Measurements from ENCODE around the gene RAB5A.
"Not testable (repeated sequence)": the region's sequence is repeated elsewhere in the genome, so short reads cannot be mapped to it uniquely, and the experiment has no call there.

Gene RAB5A

GRCh38 chr3:20022954-20023622, 76.2 kb downstream of the RAB5A start:
- no peak for TF ChIP-seq CTCF (IDR thresholded peaks at IDR 0.05; ENCODE audit: unreplicated experiment in 3 of 3)
- H3K27ac Mint-ChIP-seq, result peak overlapping the region; percentile 51 to 76 (median 64)
- peaks cover 10% of the 10 kb centered on the region for H3K4me1 Mint-ChIP-seq
- no peaks in the 10 kb centered on the region for H3K27me3 Mint-ChIP-seq (ENCODE audit: low read depth)
- no peak overlapping the region for H3K4me3 Mint-ChIP-seq
- no peaks in the 10 kb centered on the region for H3K9me3 Mint-ChIP-seq
- H3K36me3 Mint-ChIP-seq (ENCODE audit: low read depth), result no peaks in the 10 kb centered on the region

GRCh38 chr3:20023623-20024405, 76.9 kb downstream of the RAB5A start:
- H3K36me3 Mint-ChIP-seq (ENCODE audit: low read depth), result no peaks in the 10 kb centered on the region
- H3K27me3 Mint-ChIP-seq (ENCODE audit: low read depth), result no peaks in the 10 kb centered on the region
- peak overlapping the region; percentile 51 to 76 (median 64) for H3K27ac Mint-ChIP-seq
- no peak for TF ChIP-seq CTCF (IDR thresholded peaks at IDR 0.05; ENCODE audit: unreplicated experiment in 3 of 3)
- no peak overlapping the region for H3K4me3 Mint-ChIP-seq
- H3K9me3 Mint-ChIP-seq, result no peaks in the 10 kb centered on the region
- H3K4me1 Mint-ChIP-seq, result peaks cover 10% of the 10 kb centered on the region

- no peak overlapping the region for H3K27ac Mint-ChIP-seq
- H3K9me3 Mint-ChIP-seq, result no peaks in the 10 kb centered on the region
Measured at GRCh38 chr3:20027136-20027535, 80.2 kb downstream of the RAB5A start.

GRCh38 chr3:20028905-20029331, 82.0 kb downstream of the RAB5A start:
- H3K27ac Mint-ChIP-seq, result no peak overlapping the region
- no peak for TF ChIP-seq CTCF (IDR thresholded peaks at IDR 0.05; ENCODE audit: unreplicated experiment in 3 of 3)
- H3K36me3 Mint-ChIP-seq (ENCODE audit: low read depth), result no peaks in the 10 kb centered on the region
- peaks cover 4% of the 10 kb centered on the region for H3K4me1 Mint-ChIP-seq
- H3K4me3 Mint-ChIP-seq, result no peak overlapping the region
- no peaks in the 10 kb centered on the region for H3K9me3 Mint-ChIP-seq
- H3K27me3 Mint-ChIP-seq (ENCODE audit: low read depth), result no peaks in the 10 kb centered on the region

More at GRCh38 chr3:20027136-20027535, 80.2 kb downstream of the RAB5A start:
- peaks cover 10% of the 10 kb centered on the region for H3K4me1 Mint-ChIP-seq
- H3K27me3 Mint-ChIP-seq (ENCODE audit: low read depth), result no peaks in the 10 kb centered on the region
- H3K4me3 Mint-ChIP-seq, result no peak overlapping the region
- H3K36me3 Mint-ChIP-seq (ENCODE audit: low read depth), result no peaks in the 10 kb centered on the region
- TF ChIP-seq CTCF (IDR thresholded peaks at IDR 0.05; ENCODE audit: unreplicated experiment in 3 of 3), result no peak

- not testable (repeated sequence) for H3K4me1 Mint-ChIP-seq
Measured at GRCh38 chr3:20031939-20032338, 85.0 kb downstream of the RAB5A start.

More at GRCh38 chr3:20031939-20032338, 85.0 kb downstream of the RAB5A start:
- not testable (repeated sequence) for H3K27ac Mint-ChIP-seq; H3K27me3 Mint-ChIP-seq (ENCODE audit: low read depth); H3K36me3 Mint-ChIP-seq (ENCODE audit: low read depth); H3K9me3 Mint-ChIP-seq; H3K4me3 Mint-ChIP-seq
